ENCODE data around the gene SEMA6C. TPM values are rescaled to one million over a fixed set of nuclear protein-coding genes. Genes with fewer than 3 reads are reported as not detected.

SEMA6C gene
- total and polyA plus RNA-seq, 2 of the 8 experiments (the other 6 are each of a cell fraction or from before 2014, with no cell fraction given) = 12.2 to 15.7 TPM

DNA sequence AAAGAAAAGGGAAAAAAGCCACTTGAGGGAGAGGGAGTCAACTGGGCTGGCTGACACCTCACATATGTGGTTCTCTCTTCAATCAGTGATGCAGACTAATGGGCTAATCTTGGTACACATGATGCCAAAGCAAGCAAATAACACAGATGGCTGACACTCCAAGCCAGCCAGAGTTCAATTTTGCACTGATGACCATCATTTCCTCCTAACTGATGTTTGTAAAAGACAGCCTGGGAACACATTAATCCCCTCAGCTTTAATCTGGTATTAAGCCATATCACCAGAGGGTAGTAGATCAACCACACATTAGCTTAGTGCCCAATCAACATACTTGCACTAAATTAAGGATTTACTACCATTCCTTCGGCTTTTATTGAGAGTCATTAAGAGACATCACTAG is 40.8 kb upstream of the SEMA6C start (continued):
- TF ChIP-seq, protein P1, sequence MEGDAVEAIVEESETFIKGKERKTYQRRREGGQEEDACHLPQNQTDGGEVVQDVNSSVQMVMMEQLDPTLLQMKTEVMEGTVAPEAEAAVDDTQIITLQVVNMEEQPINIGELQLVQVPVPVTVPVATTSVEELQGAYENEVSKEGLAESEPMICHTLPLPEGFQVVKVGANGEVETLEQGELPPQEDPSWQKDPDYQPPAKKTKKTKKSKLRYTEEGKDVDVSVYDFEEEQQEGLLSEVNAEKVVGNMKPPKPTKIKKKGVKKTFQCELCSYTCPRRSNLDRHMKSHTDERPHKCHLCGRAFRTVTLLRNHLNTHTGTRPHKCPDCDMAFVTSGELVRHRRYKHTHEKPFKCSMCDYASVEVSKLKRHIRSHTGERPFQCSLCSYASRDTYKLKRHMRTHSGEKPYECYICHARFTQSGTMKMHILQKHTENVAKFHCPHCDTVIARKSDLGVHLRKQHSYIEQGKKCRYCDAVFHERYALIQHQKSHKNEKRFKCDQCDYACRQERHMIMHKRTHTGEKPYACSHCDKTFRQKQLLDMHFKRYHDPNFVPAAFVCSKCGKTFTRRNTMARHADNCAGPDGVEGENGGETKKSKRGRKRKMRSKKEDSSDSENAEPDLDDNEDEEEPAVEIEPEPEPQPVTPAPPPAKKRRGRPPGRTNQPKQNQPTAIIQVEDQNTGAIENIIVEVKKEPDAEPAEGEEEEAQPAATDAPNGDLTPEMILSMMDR (IDR thresholded peaks at IDR 0.05; ENCODE audit: control extremely low read depth in 1 of 3, insufficient read depth in 1 of 3, low read depth in 1 of 3, low read length in 3 of 3) = no peak
- TF ChIP-seq SP4 (IDR thresholded peaks at IDR 0.05; ENCODE audit: low read length) (no peak), SIX5 (IDR thresholded peaks at IDR 0.05; ENCODE audit: low read depth, low read length) (no peak), NANOG (IDR thresholded peaks at IDR 0.05; ENCODE audit: insufficient read depth, low read depth, low read length, poor library complexity, severe bottlenecking) (no peak), KDM5A (IDR thresholded peaks at IDR 0.05; ENCODE audit: low read length) (no peak), RAD21 (IDR thresholded peaks at IDR 0.05 in 1 of 2, conservative IDR thresholded peaks at IDR 0.05 in 1 of 2; ENCODE audit: low read depth in 2 of 2, low read length in 2 of 2) (no peak)
